Stimulated activated CD8-positive, alpha-beta memory T cell treated with anti-CD3 and anti-CD28 coated beads, Interleukin-12 subunit alpha, Interleukin-12 subunit beta, amount 100 ng/mL, for 4 hours (primary cell): ENCODE measurements around the gene OSBP.

Experiments
- DNase-seq: peaks from one replicate; pipeline ENCODE4 v3.0.0-alpha.2; 2020; ENCODE audit warnings: low read depth

The OSBP gene

GRCh38 chr11:59602432-59602831 lies 13.1 kb downstream of the OSBP start:
- DNase-seq, result no peak

GRCh38 chr11:59601788-59602187 lies 13.8 kb downstream of the OSBP start:
- DNase-seq, result no peak

- DNase-seq, result no peak
Observed at GRCh38 chr11:59600636-59601035, 14.9 kb downstream of the OSBP start.

GRCh38 chr11:59600234-59600633 lies 15.3 kb downstream of the OSBP start:
- DNase-seq, result no peak

- no peak for DNase-seq
Observed at GRCh38 chr11:59598961-59599360, 16.6 kb downstream of the OSBP start.

GRCh38 chr11:59584294-59584693 lies 31.3 kb downstream of the OSBP start:
- DNase-seq, result no peak

- DNase-seq, result no peak
Observed at GRCh38 chr11:59582006-59582405, 33.6 kb downstream of the OSBP start.

GRCh38 chr11:59578369-59578768 lies 37.2 kb downstream of the OSBP start:
- DNase-seq, result no peak

- DNase-seq, result no peak
Observed at GRCh38 chr11:59575505-59575904, 40.1 kb downstream of the OSBP start.

- DNase-seq, result no peak
Observed at GRCh38 chr11:59574932-59575502, 40.6 kb downstream of the OSBP start.

GRCh38 chr11:59574467-59574866 lies 41.1 kb downstream of the OSBP start:
- DNase-seq, result no peak

GRCh38 chr11:59573216-59573615 lies 42.4 kb downstream of the OSBP start:
- DNase-seq, result no peak

GRCh38 chr11:59572091-59572490 lies 43.5 kb downstream of the OSBP start:
- DNase-seq, result no peak

- no peak for DNase-seq
Observed at GRCh38 chr11:59562292-59562691, 53.3 kb downstream of the OSBP start.

GRCh38 chr11:59560702-59561473 lies 54.7 kb downstream of the OSBP start:
- DNase-seq, result peak; percentile 71

GRCh38 chr11:59560290-59560701 lies 55.3 kb downstream of the OSBP start:
- no peak for DNase-seq

GRCh38 chr11:59559886-59560285 lies 55.7 kb downstream of the OSBP start:
- DNase-seq, result no peak

GRCh38 chr11:59558270-59558643 lies 57.3 kb downstream of the OSBP start:
- no peak for DNase-seq

GRCh38 chr11:59556917-59557348 lies 58.6 kb downstream of the OSBP start:
- DNase-seq, result no peak

GRCh38 chr11:59556115-59556916 lies 59.3 kb downstream of the OSBP start:
- DNase-seq, result peak; percentile 36

GRCh38 chr11:59555601-59556114 lies 59.9 kb downstream of the OSBP start:
- no peak for DNase-seq

GRCh38 chr11:59553323-59553722 lies 62.3 kb downstream of the OSBP start:
- DNase-seq, result no peak

GRCh38 chr11:59552844-59553243 lies 62.7 kb downstream of the OSBP start:
- DNase-seq, result no peak
